Neutrophil (primary cell): ENCODE measurements around the gene FCHSD2.
"Not testable (repeated sequence)": the region's sequence is repeated elsewhere in the genome, so short reads cannot be mapped to it uniquely, and the experiment has no call there.

Experiments used
- H3K27ac ChIP-seq: fragments of 200-600 bp; sonication (generic); 2 replicates; pipeline ENCODE4 v1.5.1; 2016; ENCODE audit warnings: mild to moderate bottlenecking, moderate library complexity
- H3K27me3 ChIP-seq: fragments of 200-600 bp; sonication (generic); 2 replicates; pipeline ENCODE4 v1.6.0; 2016; ENCODE audit warnings: mild to moderate bottlenecking
- H3K36me3 ChIP-seq: fragments of 200-600 bp; sonication (generic); 2 replicates; pipeline ENCODE4 v1.5.1; 2017
- H3K4me1 ChIP-seq, 2 experiments: fragments of 200-600 bp in 1 of 2; sonication (generic) in 1 of 2; 1 replicate in 1 of 2; 2 replicates in 1 of 2; pipeline versions ENCODE4 v1.5.1 to v1.6.1; 2013 to 2016; ENCODE audit warnings: low read depth in 1 of 2, low read length in 1 of 2, mild to moderate bottlenecking in 1 of 2, moderate library complexity in 1 of 2; ENCODE audit not compliant: control insufficient read depth in 1 of 2, insufficient read depth in 1 of 2
- H3K4me3 ChIP-seq, 2 experiments: fragments of 200-600 bp in 1 of 2; sonication (generic) in 1 of 2; 1 replicate in 1 of 2; 2 replicates in 1 of 2; pipeline ENCODE4 v1.5.1; 2013 to 2016; ENCODE audit warnings: low read depth in 1 of 2, low read length in 1 of 2, mild to moderate bottlenecking in 1 of 2, moderate library complexity in 1 of 2
- H3K9me3 ChIP-seq: fragments of 200-600 bp; sonication (generic); 2 replicates; pipeline ENCODE4 v1.5.1; 2016
- CTCF ChIP-seq: fragments of 200-600 bp; sonication (generic); IDR thresholded peaks from 2 replicates; pipeline ENCODE4 v1.5.1; 2016; ENCODE audit warnings: antibody characterized with exemption

The FCHSD2 gene

GRCh38 chr11:73135346-73136284 lies 6.5 kb downstream of the FCHSD2 start:
- TF ChIP-seq CTCF = no peak

GRCh38 chr11:73132349-73132748 lies 9.8 kb downstream of the FCHSD2 start:
- not testable (repeated sequence) for H3K36me3 ChIP-seq, H3K27ac ChIP-seq, H3K4me3 ChIP-seq

More at GRCh38 chr11:73135346-73136284, 6.5 kb downstream of the FCHSD2 start:
- Histone ChIP-seq H3K4me3 (no peak overlapping the region), H3K4me1 (peaks cover 26 to 29% of the 10 kb centered on the region in 2 experiments), H3K36me3 (peaks cover 9% of the 10 kb centered on the region), H3K9me3 (no peaks in the 10 kb centered on the region), H3K27me3 (no peaks in the 10 kb centered on the region), H3K27ac (no peak overlapping the region)

GRCh38 chr11:73130181-73130580 lies 11.9 kb downstream of the FCHSD2 start:
- TF ChIP-seq CTCF = no peak
- Histone ChIP-seq H3K27ac (no peak overlapping the region), H3K4me1 (no peaks in the 10 kb centered on the region)

More at GRCh38 chr11:73132349-73132748, 9.8 kb downstream of the FCHSD2 start:
- H3K4me1 ChIP-seq, H3K27me3 ChIP-seq, H3K9me3 ChIP-seq: not testable (repeated sequence)

GRCh38 chr11:73129198-73129597 lies 12.9 kb downstream of the FCHSD2 start:
- peaks cover 9% of the 10 kb centered on the region for H3K36me3 ChIP-seq
- H3K9me3 ChIP-seq = no peaks in the 10 kb centered on the region
- no peak overlapping the region for H3K27ac ChIP-seq
- H3K4me1 ChIP-seq = peaks cover 0 to 3% of the 10 kb centered on the region in 2 experiments
- TF ChIP-seq CTCF = no peak
- H3K4me3 ChIP-seq = no peak overlapping the region
- no peaks in the 10 kb centered on the region for H3K27me3 ChIP-seq

More at GRCh38 chr11:73130181-73130580, 11.9 kb downstream of the FCHSD2 start:
- no peak overlapping the region for H3K4me3 ChIP-seq
- no peaks in the 10 kb centered on the region for H3K9me3 ChIP-seq
- H3K27me3 ChIP-seq = no peaks in the 10 kb centered on the region
- peaks cover 9% of the 10 kb centered on the region for H3K36me3 ChIP-seq

- Histone ChIP-seq H3K36me3 (peaks cover 6% of the 10 kb centered on the region), H3K27ac (peak overlapping the region; percentile 13), H3K4me3 (no peak overlapping the region)
These were observed 15.2 kb downstream of the FCHSD2 start for GRCh38 chr11:73126804-73127480.

More at GRCh38 chr11:73126804-73127480, 15.2 kb downstream of the FCHSD2 start:
- H3K4me1 ChIP-seq = peaks cover 0 to 3% of the 10 kb centered on the region in 2 experiments
- H3K27me3 ChIP-seq = no peaks in the 10 kb centered on the region
- no peak for TF ChIP-seq CTCF
- no peaks in the 10 kb centered on the region for H3K9me3 ChIP-seq
